ENCODE data around the gene KDSR. TPM values are rescaled to one million over a fixed set of nuclear protein-coding genes. Genes with fewer than 3 reads are reported as not detected.

KDSR gene
- total RNA-seq, 1 experiment from 2014 or later: 41.7 TPM

DNA sequence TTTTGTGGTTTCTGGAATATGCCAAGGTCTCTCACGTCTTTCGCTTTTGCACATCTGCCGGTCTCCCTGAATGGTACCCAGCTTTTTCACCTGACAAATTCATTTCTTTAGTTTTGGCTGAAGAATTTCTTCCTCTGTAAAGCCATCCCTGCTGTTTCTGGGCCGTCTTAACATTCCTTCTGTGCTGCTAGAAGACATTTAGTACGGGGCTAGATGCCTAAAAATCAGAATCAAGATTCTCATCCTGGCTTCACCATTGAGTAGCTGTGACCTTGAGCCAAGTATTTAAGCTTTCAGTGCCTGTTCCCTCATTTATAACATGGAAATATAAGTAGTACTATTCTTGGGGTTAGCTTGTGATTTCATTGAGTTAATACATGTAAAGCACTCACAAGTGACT lies 41.0 kb downstream of the KDSR start:
- no peaks in the 10 kb centered on the region for H4K20me1 ChIP-seq (ENCODE audit: insufficient read depth)
- no peak overlapping the region for H3K27ac ChIP-seq
- ChIA-PET POLR2A (ENCODE audit: unreplicated experiment) (no interaction called here), CTCF (no interaction called here)
- peaks cover 2% of the 10 kb centered on the region; the same call in 1 of the 2 replicates for H3K4me1 ChIP-seq (replicated peaks; ENCODE audit: insufficient read depth)
- intact Hi-C loops (cut with micrococcal nuclease; ENCODE audit: unreplicated experiment): loop anchor here (10.0 kb wide), 1 partner anchor 249 kb away; no protein-coding TSS in a partner anchor
- H3K4me2 ChIP-seq: no peak overlapping the region
- no peak overlapping the region for H3K4me3 ChIP-seq
- H3K36me3 ChIP-seq (ENCODE audit: low read depth): no peaks in the 10 kb centered on the region
- no peaks in the 10 kb centered on the region for H3K9me2 ChIP-seq (ENCODE audit: insufficient read depth)
- no peaks in the 10 kb centered on the region for H3K79me2 ChIP-seq (ENCODE audit: low read depth)
- TF ChIP-seq EZH2 (IDR thresholded peaks at IDR 0.05; ENCODE audit: low read depth): no peak
- TF ChIP-seq, protein P1, sequence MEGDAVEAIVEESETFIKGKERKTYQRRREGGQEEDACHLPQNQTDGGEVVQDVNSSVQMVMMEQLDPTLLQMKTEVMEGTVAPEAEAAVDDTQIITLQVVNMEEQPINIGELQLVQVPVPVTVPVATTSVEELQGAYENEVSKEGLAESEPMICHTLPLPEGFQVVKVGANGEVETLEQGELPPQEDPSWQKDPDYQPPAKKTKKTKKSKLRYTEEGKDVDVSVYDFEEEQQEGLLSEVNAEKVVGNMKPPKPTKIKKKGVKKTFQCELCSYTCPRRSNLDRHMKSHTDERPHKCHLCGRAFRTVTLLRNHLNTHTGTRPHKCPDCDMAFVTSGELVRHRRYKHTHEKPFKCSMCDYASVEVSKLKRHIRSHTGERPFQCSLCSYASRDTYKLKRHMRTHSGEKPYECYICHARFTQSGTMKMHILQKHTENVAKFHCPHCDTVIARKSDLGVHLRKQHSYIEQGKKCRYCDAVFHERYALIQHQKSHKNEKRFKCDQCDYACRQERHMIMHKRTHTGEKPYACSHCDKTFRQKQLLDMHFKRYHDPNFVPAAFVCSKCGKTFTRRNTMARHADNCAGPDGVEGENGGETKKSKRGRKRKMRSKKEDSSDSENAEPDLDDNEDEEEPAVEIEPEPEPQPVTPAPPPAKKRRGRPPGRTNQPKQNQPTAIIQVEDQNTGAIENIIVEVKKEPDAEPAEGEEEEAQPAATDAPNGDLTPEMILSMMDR (conservative IDR thresholded peaks at IDR 0.05): no peak
- no peak for DNase-seq
- peaks cover 11% of the 10 kb centered on the region; the same call in 1 of the 2 replicates for H3F3A ChIP-seq (ENCODE audit: insufficient read depth, low read depth)
- no peaks in the 10 kb centered on the region for H3K27me3 ChIP-seq (ENCODE audit: insufficient read depth, low read depth)
- no peaks in the 10 kb centered on the region for H3K9me3 ChIP-seq (ENCODE audit: insufficient read depth, low read depth)
- H2AFZ ChIP-seq: no peak overlapping the region
- BruUV-seq (replicated peaks): no TSS peak

DNA sequence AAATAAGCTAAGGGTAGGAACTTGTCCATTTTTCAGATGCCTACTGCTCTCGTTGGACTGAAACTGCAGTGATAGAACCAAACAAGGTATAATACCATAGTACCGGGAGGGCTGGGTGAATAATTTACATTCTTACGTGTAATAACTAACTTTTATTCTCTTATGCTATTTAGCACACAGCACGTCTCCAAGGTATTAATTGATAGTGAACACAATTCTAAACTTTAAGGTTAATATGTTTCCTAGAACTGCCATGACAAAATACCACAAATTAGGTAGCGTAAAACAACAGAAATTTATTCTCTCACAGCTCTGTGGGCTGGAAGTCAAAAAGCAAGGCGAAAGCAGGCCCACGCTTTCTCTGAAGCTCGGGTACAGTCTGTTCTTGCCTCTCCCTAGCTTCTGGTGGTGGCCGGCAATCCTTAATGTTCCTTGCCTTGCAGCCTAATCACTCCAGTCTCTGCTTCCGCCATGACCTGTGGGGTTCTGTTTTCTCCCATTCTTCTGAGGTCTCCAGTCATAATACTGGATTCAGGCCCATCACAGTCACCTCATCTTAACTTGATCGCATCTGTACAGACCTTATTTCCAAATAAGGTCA lies 41.8 kb downstream of the KDSR start:
- Histone ChIP-seq H2AFZ (no peak overlapping the region), H3K4me2 (no peak overlapping the region), H3K9me3 (ENCODE audit: insufficient read depth, low read depth) (no peaks in the 10 kb centered on the region), H4K20me1 (ENCODE audit: insufficient read depth) (no peaks in the 10 kb centered on the region), H3K9me2 (ENCODE audit: insufficient read depth) (no peaks in the 10 kb centered on the region), H3K36me3 (ENCODE audit: low read depth) (no peaks in the 10 kb centered on the region), H3K4me1 (replicated peaks; ENCODE audit: insufficient read depth) (peaks cover 4% of the 10 kb centered on the region; the same call in 1 of the 2 replicates), H3K27me3 (ENCODE audit: insufficient read depth, low read depth) (no peaks in the 10 kb centered on the region), H3K27ac (no peak overlapping the region), H3F3A (ENCODE audit: insufficient read depth, low read depth) (peaks cover 11% of the 10 kb centered on the region; the same call in 1 of the 2 replicates), H3K79me2 (ENCODE audit: low read depth) (no peaks in the 10 kb centered on the region), H3K4me3 (no peak overlapping the region)
- no TSS peak for BruUV-seq (replicated peaks)
- no peak for DNase-seq
- ChIA-PET CTCF (interaction anchor here (0.6 to 0.8 kb wide), 2 partner anchors 194 to 923 kb away, joined by 3 to 7 read pairs; no protein-coding TSS in a partner anchor), POLR2A (ENCODE audit: unreplicated experiment) (no interaction called here)
- intact Hi-C loops (cut with micrococcal nuclease; ENCODE audit: unreplicated experiment): loop anchor here (10.0 kb wide), 1 partner anchor 250 kb away; no protein-coding TSS in a partner anchor
- no peak for TF ChIP-seq EZH2 (IDR thresholded peaks at IDR 0.05; ENCODE audit: low read depth)
- TF ChIP-seq, protein P1 (conservative IDR thresholded peaks at IDR 0.05): no peak

DNA sequence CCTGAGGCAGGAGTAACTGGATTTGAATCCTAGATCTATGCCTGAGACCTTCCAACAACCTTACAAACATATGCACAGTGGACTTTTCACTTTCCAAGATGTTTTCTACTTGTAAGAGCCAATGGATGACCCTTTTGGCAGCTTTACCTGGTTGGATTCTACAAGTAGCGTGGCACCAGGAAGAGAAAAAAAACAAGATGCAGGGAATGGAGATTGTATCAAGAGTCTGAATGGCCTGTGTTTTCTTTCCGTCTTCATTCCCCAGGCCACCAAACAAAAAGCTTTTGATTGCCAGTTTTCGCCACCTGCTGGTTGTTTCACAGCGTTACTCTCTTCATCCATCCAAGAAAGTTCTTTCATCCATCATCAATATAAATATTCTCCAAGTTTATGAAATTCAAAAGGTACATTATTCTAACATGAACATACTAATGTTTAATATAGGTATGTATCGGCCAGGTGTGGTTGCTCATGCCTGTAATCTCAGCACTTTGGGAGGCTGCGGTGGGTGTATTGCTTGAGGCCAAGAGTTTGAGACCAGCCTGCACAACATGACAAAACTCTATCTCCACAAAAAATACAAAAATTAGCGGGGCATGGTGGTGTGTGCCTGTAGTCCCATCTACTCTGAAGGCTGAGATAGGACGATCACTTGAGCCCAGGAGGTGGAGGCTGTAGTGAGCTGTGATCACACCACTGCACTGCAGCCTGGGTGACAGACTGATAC lies 43.9 kb downstream of the KDSR start:
- H3K36me3 ChIP-seq (ENCODE audit: low read depth): no peaks in the 10 kb centered on the region
- POLR2A ChIA-PET (ENCODE audit: unreplicated experiment): interaction anchor here (0.6 kb wide), 1 partner anchor 154 kb away, joined by 3 read pairs; the partner anchor contains the start of gene SERPINB5
- H2AFZ ChIP-seq: 0 out of 2 replicates have a peak overlapping the region, but pooled peaks have one; percentile 3
- peaks cover 11% of the 10 kb centered on the region; the same call in 1 of the 2 replicates for H3F3A ChIP-seq (ENCODE audit: insufficient read depth, low read depth)
- peak; percentile 23 to 52 for DNase-seq
- no peaks in the 10 kb centered on the region for H3K9me3 ChIP-seq (ENCODE audit: insufficient read depth, low read depth)
- H3K4me2 ChIP-seq: no peak overlapping the region
- H3K4me3 ChIP-seq: no peak overlapping the region
- TF ChIP-seq, protein P1 (conservative IDR thresholded peaks at IDR 0.05): peak; percentile 83
- TF ChIP-seq EZH2 (IDR thresholded peaks at IDR 0.05; ENCODE audit: low read depth): no peak
- BruUV-seq (replicated peaks): no TSS peak
- no peaks in the 10 kb centered on the region for H3K79me2 ChIP-seq (ENCODE audit: low read depth)
- no peaks in the 10 kb centered on the region for H3K27me3 ChIP-seq (ENCODE audit: insufficient read depth, low read depth)
- intact Hi-C loops (cut with micrococcal nuclease; ENCODE audit: unreplicated experiment): loop anchor here (1.0 to 10.0 kb wide), 6 partner anchors 192 to 736 kb away; no protein-coding TSS in a partner anchor
- peaks cover 11% of the 10 kb centered on the region; the same call in 1 of the 2 replicates for H3K4me1 ChIP-seq (replicated peaks; ENCODE audit: insufficient read depth)
- H4K20me1 ChIP-seq (ENCODE audit: insufficient read depth): no peaks in the 10 kb centered on the region
- H3K27ac ChIP-seq: no peak overlapping the region
- H3K9me2 ChIP-seq (ENCODE audit: insufficient read depth): no peaks in the 10 kb centered on the region
- CTCF ChIA-PET: interaction anchor here (0.7 to 1.2 kb wide), 6 partner anchors 116 to 1735 kb away, joined by 3 to 6 read pairs (median 4); no protein-coding TSS in a partner anchor

Measured in PC-9 (cell line).